HG02642 (cell line): ENCODE measurements around the gene IL1R1.

Source experiments
- ATAC-seq: cut with Tn5 transposase; IDR thresholded peaks from one replicate; pipeline ENCODE4 v1.9.1; 2021; ENCODE audit warnings: mild to moderate bottlenecking; ENCODE audit not compliant: unreplicated experiment, poor library complexity

IL1R1 gene

DNA sequence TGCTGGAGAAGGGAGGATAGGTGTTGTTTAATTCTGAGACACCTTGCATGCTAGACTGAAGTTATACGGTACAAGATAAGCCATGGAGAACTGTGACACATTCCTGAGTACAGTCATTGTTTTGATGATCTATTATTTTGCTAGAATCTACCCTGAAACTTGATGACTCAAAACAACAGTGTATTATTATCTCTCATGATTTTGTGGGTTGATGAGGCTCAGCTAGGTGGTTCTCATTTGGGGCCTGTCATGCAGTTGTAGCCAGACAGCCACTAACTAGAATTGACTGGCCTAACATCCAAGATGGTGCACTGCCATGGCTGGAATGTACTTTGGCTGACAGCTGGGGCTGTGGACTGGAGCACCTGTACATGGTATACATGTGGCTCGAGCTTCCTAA, 5.4 kb upstream of the IL1R1 start:
- ATAC-seq = no peak

DNA sequence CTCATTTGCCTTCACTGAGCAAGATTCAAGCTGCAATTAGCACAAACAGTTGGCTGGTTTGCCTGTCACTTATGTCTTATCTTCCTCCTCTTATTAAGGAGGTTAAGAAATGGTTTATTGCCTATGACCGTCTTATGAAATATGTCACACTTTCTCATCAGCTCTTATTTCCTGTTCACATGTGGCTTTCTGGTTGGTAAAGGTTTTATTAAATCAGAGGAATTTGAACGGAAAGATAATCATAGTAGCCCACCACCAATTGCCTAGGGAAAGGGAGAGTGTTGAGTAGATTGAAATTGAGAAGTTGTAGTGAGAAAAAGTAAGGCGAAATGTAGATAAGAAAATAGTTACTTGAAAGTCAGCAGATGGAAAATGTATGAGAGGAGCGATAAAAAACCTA, 4.2 kb upstream of the IL1R1 start:
- ATAC-seq = no peak

- ATAC-seq = no peak
Measured at GRCh38 chr2:102139851-102140250, 2.7 kb upstream of the IL1R1 start.

DNA sequence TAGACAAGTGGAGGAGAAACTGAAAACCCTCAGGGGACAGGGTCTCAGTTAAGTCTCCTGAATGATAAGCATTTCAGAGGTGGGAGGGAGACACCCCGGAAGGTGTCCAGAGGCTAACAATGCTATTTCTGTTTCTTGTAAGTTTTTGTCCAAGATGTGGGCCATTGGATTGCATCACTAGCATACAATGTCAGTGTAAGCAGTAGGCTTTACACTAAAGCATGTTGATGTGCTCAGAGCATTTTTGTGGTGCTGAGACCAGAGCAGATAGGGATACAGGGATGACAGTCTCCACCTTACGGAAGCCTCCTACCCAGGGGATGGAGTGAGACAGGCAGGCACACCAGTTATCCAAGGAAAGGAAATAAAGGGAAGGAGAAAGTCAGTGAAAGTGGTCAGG, 2.2 kb upstream of the IL1R1 start:
- no peak for ATAC-seq

GRCh38 chr2:102141011-102141943, 1.3 kb upstream of the IL1R1 start:
- no peak for ATAC-seq

DNA sequence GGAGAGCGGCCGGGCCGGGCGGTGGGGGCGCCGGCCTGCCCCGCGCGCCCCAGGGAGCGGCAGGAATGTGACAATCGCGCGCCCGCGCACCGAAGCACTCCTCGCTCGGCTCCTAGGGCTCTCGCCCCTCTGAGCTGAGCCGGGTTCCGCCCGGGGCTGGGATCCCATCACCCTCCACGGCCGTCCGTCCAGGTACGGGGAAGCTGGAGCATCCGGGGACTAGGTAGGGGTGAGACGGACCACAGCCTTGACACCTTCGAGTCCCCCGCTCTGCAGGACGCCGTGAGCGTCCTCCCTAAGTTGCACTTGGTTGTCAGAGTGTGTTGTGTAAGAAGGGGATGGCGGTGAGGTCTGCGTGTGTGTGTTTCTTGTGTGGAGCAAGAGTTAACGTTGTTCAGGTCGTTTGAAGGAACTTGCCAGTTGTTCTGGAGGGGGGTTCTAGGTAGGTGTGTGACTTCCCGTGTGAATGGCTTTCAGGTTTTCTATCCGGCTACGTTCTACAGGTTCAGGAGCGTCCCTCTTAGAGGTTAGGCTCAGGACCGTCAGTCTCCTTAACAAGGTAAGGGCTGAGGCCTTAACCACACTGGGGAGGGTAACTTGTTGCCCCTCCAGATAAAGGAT, 393 bp downstream of the IL1R1 start:
- no peak for ATAC-seq

DNA sequence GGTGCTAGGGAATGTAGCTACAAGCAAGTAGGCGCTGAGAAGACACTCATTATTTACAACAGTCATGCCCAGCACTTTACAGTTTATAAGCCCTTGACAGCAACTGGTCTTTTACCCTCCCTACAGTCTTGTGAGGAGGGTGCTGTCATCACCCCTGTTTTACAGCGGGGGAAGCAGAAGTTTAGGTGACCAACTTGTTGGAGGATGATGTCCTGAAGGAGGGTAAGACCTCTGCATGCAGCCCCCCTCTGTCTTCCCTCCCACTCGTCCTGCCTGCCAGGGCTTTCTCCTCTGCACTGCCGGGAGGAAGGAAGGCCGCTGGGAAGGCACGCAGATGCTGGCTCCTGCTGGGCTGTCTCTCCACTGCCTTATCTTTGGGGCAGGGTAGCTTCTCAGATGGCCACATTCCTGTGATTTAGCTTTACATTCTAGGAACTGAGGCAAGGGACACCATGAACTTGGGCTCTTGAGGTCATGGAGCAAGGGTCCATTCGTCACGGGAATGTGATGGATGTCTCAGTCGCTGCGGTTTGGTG, 972 bp downstream of the IL1R1 start:
- ATAC-seq = no peak

- no peak for ATAC-seq
Measured at GRCh38 chr2:102144128-102144527, 1.6 kb downstream of the IL1R1 start.

DNA sequence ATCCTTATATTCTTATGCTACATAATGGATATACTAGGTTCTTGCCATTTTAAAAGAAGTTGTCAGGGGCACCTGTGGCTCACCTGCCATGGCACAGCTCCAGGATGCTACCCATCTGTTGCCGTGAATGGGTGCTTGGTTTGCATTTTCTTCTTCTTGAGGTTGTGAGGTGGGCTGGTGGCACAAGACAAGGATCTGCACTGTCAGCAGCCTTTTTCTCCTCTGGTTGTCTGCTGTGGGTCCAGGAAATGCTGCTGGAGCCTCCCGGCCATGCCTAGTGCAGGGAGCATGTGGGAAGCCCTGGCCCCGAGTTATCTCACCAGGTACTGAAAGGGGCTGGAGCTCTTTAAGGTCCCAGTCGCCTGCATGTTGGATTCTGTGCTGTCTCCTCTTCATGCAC, 2.6 kb downstream of the IL1R1 start:
- no peak for ATAC-seq

DNA sequence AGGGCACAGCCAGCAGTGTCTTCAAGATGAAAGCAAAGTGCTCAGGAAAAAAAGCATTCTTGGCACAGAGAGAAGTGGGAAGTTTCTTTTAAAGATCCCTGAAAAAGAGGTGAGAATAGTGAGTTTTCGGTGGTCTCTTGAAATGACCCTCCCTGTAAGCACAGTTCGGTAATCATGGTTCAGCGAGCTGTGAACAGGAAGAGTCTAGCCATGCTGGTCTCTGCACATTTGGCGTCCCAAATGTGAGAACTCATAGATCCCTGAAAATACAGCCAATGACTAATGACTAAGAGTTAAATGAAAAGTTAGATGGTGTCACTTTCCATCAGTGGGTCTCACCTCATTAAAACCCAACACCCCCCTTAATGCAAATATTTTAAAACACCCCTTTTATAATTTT, 3.4 kb downstream of the IL1R1 start:
- no peak for ATAC-seq

DNA sequence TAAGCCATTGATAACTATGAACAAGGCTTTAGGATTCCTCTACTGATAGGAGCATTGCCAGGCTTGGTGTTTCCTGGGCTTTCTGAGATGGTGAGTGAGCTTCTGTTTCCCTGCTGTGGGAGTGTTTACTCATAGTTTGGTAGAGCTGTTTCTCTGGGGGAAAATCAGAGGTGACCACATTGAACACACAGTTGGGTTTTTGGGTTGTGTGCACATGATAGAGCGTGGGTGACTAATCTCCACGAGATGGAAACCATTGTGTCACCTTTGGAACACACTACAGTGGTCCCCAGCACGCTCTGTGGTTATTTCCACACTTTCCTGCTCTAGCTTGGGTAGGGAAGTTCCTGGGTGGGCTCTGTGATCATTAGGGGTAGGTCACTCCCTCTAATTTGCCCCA, 5.4 kb downstream of the IL1R1 start:
- ATAC-seq = no peak

DNA sequence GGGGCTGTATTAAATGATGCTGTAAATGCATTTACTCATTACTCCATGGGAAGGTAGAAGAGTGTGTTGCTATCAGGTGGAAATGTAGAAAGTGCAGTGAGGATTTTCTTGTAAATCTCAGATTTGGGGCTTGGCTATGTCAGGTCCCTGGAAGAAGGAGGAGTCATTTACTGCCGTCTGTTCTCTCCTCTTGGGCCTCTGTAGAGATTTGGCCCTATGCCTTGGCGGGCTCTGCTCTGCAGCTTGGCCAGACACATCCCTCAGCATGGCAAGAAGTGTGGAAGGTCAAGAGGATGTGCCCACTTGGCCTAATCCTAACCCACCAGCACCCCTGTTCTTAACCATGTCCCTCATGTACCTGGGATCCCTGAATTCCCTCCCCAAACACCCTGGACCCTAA, 6.7 kb downstream of the IL1R1 start:
- no peak for ATAC-seq

DNA sequence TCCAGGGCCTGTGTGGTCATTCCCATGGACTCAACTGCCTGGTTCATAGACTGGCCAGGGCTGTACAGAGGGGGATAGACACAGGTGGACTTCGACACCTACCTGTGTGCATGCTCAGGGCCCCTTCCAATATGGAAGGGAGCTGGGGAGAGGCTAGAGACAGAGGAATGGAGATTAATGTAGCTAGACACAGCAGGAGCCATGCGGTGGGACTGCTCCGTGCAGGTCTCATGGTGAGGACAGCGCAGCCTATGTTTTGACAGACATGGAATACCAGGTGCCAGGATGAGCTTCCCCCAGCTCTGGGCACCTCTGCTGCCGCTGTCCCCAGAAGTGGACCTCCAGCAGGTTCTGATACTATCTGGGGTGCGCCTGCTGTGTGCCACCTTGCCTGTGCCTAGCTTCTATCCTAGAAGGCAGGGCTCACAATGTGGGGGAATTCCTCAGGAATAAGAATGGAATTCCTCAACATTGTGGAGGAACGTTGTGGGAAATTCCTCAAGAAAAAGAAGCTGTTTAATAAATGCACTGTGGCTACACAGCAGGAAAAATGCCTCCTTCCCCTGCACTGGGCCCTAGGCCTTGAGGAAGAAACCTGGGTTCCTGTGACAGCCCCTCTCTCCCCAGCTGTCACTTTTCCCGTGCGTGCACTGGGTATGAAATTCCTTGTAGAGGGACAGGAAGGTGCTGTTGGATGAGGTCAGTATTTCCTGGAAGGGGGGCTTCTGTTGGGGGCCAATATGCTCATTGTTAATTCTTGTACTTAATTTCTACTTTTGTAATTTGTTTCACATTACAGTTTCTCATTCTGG, 7.3 kb downstream of the IL1R1 start:
- ATAC-seq = no peak

GRCh38 chr2:102154364-102154763, 11.8 kb downstream of the IL1R1 start:
- no peak for ATAC-seq

DNA sequence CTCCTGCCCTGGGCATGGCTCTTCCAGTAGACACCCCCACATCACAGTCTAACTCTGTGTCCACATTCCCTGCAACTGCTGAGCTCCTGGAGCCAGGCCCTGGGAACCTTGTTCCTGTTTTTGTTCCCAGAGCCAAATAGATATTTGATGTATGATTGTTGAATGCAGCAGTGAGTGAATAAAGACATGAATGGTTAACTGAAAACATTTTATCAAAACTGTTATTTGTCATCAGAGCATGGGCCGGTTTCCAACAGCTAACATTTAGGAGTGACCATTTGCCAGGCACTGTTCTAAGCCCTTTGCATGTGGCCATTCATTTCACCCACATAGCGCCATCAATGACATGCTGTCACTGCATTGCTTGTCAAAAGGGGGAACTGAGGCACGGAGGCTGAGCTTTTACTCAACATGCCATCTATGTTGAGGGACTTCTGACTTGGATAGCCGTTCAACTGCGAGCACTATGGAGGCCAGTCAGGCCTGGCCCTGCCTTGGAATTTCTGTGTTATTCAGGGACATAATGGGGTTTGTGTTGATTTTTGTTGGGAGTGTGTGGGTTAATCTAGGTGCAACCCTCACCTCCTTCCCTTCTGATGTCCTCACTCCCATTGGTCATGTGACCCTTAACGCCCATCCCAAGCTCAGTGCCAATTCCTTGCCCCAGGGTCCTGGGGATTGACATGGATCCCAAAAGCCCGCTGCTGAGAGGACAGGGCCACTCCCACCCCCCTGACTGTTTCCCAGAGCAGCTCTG, 12.6 kb downstream of the IL1R1 start:
- no peak for ATAC-seq

GRCh38 chr2:102155703-102156515, 13.4 kb downstream of the IL1R1 start:
- ATAC-seq = no peak

GRCh38 chr2:102158011-102158755, 15.6 kb downstream of the IL1R1 start:
- no peak for ATAC-seq

DNA sequence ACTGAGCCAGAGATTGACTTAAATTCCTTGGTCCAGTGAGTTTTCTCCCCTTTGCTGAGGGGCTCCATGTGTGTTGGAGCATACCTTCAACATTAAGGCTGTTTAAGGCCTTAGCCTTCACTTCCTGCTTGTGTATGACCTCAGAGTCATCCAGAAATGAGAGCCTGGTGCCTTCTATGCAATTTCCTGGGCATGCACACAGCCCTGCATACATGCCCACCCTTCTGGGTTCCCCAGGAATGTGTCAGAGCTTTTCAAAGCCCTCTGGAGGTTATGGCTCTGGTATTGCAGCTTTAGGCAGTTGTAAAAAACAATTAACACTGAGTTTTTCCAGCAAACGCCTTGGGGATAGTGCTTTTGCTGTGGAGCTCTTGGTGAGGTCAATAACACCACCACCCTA, 16.7 kb downstream of the IL1R1 start:
- ATAC-seq = no peak
